ENCODE data around the gene RIN3. TPM values are rescaled to one million over a fixed set of nuclear protein-coding genes. Genes with fewer than 3 reads are reported as not detected.

Gene RIN3
- total RNA-seq, 4 donors from 2014 or later: 15.1 to 32.3 (median 21.9) TPM

DNA sequence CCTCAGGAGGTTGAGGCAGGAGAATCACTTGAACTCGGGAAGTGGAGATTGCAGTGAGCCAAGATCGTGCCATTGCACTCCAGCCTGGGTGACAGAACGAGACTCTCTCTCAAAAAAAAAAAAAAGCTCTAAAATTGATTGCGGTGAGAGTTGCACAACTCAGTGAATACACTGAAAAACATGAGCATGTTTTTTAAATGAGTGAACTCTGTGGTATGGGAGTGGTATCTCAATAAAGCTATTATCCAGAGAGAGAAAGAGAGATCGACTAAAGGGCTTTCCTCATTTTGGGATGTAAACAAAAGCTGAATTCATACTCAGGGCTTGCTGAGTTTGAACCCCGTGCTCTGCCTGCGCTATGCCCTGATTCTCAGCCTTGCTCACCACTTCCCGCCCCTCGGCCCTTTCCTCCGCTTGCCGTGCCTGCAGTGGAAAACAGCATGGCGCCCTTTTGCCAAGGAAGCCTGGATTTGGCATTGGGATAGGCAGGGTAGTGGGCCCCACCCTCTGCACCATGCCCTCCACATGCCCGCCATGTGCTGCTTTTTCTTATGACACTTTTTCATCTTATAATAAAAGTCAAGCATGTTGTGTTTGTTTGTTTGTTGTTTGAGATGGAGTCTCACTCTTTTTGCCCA lies 132.4 kb downstream of the RIN3 start:
- no peak for TF ChIP-seq CTCF (IDR thresholded peaks at IDR 0.05; ENCODE audit: low read depth)

DNA sequence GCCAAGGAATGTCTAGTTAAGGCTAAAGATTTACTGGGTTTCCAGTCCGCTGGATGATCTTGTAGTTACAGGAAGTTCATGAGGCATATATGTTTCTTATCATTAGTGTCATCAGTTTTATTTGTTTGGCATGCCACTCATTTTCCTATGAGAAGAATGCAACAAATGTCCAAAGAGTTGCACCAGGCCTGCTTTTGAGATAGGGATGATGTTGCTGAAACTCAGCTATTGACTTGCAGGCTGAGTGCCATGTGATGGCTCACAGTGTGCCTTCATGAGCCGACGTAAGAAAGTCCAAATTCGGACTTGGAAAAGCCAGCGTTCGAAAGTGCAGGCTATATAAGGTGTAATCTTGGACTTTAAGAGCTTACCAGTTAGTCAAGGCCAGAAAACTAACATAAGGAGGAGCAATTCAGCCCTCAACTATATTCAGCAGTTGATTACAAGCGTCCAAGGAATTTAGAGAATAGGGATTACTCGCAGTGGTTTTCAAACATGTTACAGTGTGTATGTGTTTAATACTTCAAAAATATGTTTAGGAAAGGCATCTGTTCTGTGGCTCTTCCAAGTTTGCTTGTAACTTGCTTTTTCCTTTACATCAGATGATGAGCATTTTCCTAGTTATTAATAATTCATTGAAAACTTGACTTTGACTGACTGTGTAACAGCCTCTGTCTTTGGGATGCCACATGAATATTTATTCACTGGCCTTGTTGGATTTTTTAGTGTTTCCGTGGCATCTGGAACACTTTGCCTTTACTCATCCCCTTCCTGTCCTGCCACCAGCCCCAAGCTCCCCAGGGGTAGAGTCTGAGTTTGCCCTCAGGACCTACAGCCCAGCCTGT lies 133.6 kb downstream of the RIN3 start:
- TF ChIP-seq CTCF (IDR thresholded peaks at IDR 0.05; ENCODE audit: low read depth): no peak

DNA sequence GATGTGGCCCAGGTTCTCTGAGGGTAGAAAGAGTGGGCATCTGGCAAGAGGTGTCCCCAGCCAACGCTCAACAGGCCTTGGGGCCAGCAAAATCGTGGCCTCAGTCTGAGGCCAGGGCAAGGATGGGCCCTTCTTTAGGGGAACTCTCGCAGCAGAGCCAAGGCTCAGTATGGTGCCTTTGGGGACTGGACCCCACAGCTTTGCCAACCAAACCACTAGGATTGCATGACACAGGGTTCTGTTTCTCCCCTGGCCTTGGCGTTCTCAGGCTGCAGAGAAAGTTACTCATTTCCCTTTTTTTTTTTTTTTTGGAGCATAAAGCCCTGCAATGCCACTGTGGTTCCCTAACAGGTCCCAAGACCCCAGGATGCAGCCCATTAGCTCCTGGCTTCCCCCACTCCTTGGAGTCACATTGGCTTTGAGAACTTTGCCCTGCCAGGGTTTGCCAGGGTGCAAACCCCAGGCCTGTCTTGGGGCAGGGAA lies 134.3 kb downstream of the RIN3 start:
- TF ChIP-seq CTCF (IDR thresholded peaks at IDR 0.05; ENCODE audit: low read depth): no peak

DNA sequence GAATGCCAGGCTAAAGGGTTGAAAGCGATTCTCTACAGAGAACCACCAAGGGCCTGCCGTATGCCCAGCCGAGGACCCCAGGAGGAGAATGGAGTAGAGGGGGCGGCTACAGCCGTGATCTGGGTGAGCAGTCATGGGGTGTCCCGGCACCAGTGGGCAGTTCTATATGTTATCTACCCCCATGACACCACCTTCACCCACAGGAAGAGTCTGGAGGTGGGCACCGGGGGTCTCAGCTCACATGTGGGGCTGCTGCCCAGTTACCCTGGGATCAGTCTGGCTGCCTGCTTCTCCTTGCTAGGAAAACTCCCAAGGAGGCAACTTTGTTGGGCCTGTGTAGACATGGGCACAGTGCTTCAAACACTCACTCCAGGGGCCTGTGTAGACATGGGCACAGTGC lies 135.5 kb downstream of the RIN3 start:
- no peak for TF ChIP-seq CTCF (IDR thresholded peaks at IDR 0.05; ENCODE audit: low read depth)

DNA sequence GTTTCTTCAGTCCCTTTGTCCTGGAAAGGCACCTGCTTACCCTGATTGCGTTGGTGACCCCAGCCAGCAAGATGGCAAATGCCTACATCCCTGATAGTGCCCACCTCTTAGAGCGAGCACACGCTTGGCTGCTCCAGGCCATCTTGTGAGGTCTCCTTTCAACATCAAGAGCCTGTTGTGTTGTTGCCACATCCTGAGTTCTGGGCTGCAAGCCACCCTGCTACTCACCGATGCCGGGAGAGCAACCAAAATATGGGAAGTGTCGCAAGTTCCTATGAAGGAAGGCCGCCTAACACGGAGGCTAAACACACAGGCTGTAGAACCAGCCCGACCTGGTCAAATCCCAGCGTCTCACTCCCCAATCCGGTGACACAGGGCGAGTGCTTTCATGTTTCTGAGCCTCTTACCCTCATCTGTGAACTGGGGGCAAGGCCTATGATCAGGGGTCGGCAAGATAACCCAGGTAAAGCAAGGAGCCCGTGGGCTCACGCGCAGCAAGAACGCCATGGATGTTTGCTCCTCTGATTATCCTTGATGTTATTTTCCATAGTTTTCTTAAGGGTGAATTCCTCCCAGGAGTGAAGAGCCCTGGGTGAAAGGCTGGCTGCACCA lies 136.5 kb downstream of the RIN3 start:
- no peak for TF ChIP-seq CTCF (IDR thresholded peaks at IDR 0.05; ENCODE audit: low read depth)

GRCh38 chr14:92650581-92651105 lies 137.1 kb downstream of the RIN3 start:
- no peak for TF ChIP-seq CTCF (IDR thresholded peaks at IDR 0.05; ENCODE audit: low read depth)
